Measurements from ENCODE around the gene PPP1R13B. TPM values are rescaled to one million over a fixed set of nuclear protein-coding genes. Genes with fewer than 3 reads are reported as not detected.

Gene PPP1R13B
- total RNA-seq, 1 experiment from 2014 or later, result 16.2 TPM

- CTCF ChIA-PET, result no interaction called here
- Mint-ChIP-seq H3K9me3 (ENCODE audit: unreplicated experiment) (no peaks in the 10 kb centered on the region), H3K27ac (ENCODE audit: low read depth, unreplicated experiment) (no peak overlapping the region), H3K4me3 (ENCODE audit: unreplicated experiment) (no peak overlapping the region), H3K36me3 (ENCODE audit: insufficient read depth, unreplicated experiment) (peaks cover 53% of the 10 kb centered on the region), H3K4me1 (ENCODE audit: insufficient read depth, unreplicated experiment) (no peaks in the 10 kb centered on the region), H3K27me3 (ENCODE audit: insufficient read depth, unreplicated experiment) (no peaks in the 10 kb centered on the region)
- BruUV-seq (replicated peaks), result no TSS peak
- no peak for TF ChIP-seq CTCF (IDR thresholded peaks at IDR 0.05; ENCODE audit: unreplicated experiment)
- intact Hi-C loops (cut with micrococcal nuclease), result no loop called here
- POLR2A ChIA-PET, result no interaction called here
- DNase-seq (ENCODE audit: unreplicated experiment), result no peak
These were observed 107.9 kb downstream of the PPP1R13B start for GRCh38 chr14:103739466-103739792.

GRCh38 chr14:103738701-103739451, 108.5 kb downstream of the PPP1R13B start:
- no TSS peak for BruUV-seq (replicated peaks)
- no peak for TF ChIP-seq CTCF (IDR thresholded peaks at IDR 0.05; ENCODE audit: unreplicated experiment)
- Mint-ChIP-seq H3K36me3 (ENCODE audit: insufficient read depth, unreplicated experiment) (peaks cover 55% of the 10 kb centered on the region), H3K4me1 (ENCODE audit: insufficient read depth, unreplicated experiment) (no peaks in the 10 kb centered on the region), H3K27ac (ENCODE audit: low read depth, unreplicated experiment) (no peak overlapping the region), H3K4me3 (ENCODE audit: unreplicated experiment) (no peak overlapping the region), H3K27me3 (ENCODE audit: insufficient read depth, unreplicated experiment) (no peaks in the 10 kb centered on the region), H3K9me3 (ENCODE audit: unreplicated experiment) (no peaks in the 10 kb centered on the region)
- ChIA-PET CTCF (no interaction called here), POLR2A (interaction anchor here (1.4 kb wide), 1 partner anchor 64 kb away, joined by 3 read pairs; no protein-coding TSS in a partner anchor)
- intact Hi-C loops (cut with micrococcal nuclease), result no loop called here
- no peak for DNase-seq (ENCODE audit: unreplicated experiment)

GRCh38 chr14:103738166-103738565, 109.2 kb downstream of the PPP1R13B start:
- Mint-ChIP-seq H3K4me1 (ENCODE audit: insufficient read depth, unreplicated experiment) (no peaks in the 10 kb centered on the region), H3K27ac (ENCODE audit: low read depth, unreplicated experiment) (no peak overlapping the region), H3K9me3 (ENCODE audit: unreplicated experiment) (no peaks in the 10 kb centered on the region), H3K4me3 (ENCODE audit: unreplicated experiment) (no peak overlapping the region), H3K36me3 (ENCODE audit: insufficient read depth, unreplicated experiment) (peaks cover 62% of the 10 kb centered on the region), H3K27me3 (ENCODE audit: insufficient read depth, unreplicated experiment) (no peaks in the 10 kb centered on the region)
- no peak for TF ChIP-seq CTCF (IDR thresholded peaks at IDR 0.05; ENCODE audit: unreplicated experiment)
- no TSS peak for BruUV-seq (replicated peaks)
- ChIA-PET CTCF (no interaction called here), POLR2A (interaction anchor here (1.4 kb wide), 1 partner anchor 64 kb away, joined by 3 read pairs; no protein-coding TSS in a partner anchor)
- no peak for DNase-seq (ENCODE audit: unreplicated experiment)
- intact Hi-C loops (cut with micrococcal nuclease), result no loop called here

GRCh38 chr14:103737432-103738045, 109.8 kb downstream of the PPP1R13B start:
- TF ChIP-seq CTCF (IDR thresholded peaks at IDR 0.05; ENCODE audit: unreplicated experiment), result no peak

More at GRCh38 chr14:103737432-103738045, 109.8 kb downstream of the PPP1R13B start:
- intact Hi-C loops (cut with micrococcal nuclease), result no loop called here
- Mint-ChIP-seq H3K9me3 (ENCODE audit: unreplicated experiment) (no peaks in the 10 kb centered on the region), H3K4me3 (ENCODE audit: unreplicated experiment) (no peak overlapping the region), H3K27ac (ENCODE audit: low read depth, unreplicated experiment) (no peak overlapping the region), H3K4me1 (ENCODE audit: insufficient read depth, unreplicated experiment) (no peaks in the 10 kb centered on the region), H3K27me3 (ENCODE audit: insufficient read depth, unreplicated experiment) (no peaks in the 10 kb centered on the region), H3K36me3 (ENCODE audit: insufficient read depth, unreplicated experiment) (peaks cover 67% of the 10 kb centered on the region)
- no peak for DNase-seq (ENCODE audit: unreplicated experiment)
- no TSS peak for BruUV-seq (replicated peaks)
- POLR2A ChIA-PET, result interaction anchor here (1.4 kb wide), 1 partner anchor 65 kb away, joined by 3 read pairs; no protein-coding TSS in a partner anchor
- CTCF ChIA-PET, result interaction anchor here (0.7 kb wide), 1 partner anchor 56 kb away, joined by 3 read pairs; no protein-coding TSS in a partner anchor

Data from MCF 10A (cell line).